ENCODE results near the gene PPIL4. TPM values are rescaled to one million over a fixed set of nuclear protein-coding genes. Genes with fewer than 3 reads are reported as not detected.
"Not testable (repeated sequence)": the region's sequence is repeated elsewhere in the genome, so short reads cannot be mapped to it uniquely, and the experiment has no call there.

Gene PPIL4
- total RNA-seq, 4 donors from 2014 or later, result 17.8 to 28.1 (median 24.0) TPM

DNA sequence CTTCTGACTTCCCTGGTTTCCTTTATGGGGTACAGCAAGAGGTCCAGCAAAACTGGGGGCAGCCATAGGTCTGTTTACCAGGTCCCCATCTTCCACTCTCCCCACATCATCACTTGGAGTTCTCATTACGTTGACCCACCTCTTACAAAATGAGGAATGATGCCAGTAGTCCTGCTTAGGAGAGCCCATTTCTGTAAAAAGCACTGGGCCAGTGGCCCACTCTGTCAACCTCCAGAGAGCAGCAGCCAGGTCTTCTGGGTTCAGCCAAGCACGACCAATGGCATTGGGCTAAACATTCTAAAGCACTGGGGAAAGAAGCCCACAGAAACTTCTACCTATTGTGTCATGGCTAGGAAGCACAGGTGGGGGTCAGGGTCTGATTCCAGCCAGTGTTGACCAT lies 74.9 kb downstream of the PPIL4 start:
- TF ChIP-seq POLR2A (IDR thresholded peaks at IDR 0.05), result no peak
- TF ChIP-seq, protein P1, sequence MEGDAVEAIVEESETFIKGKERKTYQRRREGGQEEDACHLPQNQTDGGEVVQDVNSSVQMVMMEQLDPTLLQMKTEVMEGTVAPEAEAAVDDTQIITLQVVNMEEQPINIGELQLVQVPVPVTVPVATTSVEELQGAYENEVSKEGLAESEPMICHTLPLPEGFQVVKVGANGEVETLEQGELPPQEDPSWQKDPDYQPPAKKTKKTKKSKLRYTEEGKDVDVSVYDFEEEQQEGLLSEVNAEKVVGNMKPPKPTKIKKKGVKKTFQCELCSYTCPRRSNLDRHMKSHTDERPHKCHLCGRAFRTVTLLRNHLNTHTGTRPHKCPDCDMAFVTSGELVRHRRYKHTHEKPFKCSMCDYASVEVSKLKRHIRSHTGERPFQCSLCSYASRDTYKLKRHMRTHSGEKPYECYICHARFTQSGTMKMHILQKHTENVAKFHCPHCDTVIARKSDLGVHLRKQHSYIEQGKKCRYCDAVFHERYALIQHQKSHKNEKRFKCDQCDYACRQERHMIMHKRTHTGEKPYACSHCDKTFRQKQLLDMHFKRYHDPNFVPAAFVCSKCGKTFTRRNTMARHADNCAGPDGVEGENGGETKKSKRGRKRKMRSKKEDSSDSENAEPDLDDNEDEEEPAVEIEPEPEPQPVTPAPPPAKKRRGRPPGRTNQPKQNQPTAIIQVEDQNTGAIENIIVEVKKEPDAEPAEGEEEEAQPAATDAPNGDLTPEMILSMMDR (IDR thresholded peaks at IDR 0.05), result no peak
- 91 to 98% methylated on average over 2 of the region's 2 CpGs for WGBS, 2 donors
- no peak overlapping the region for H3K4me3 ChIP-seq (ENCODE audit: low read depth, poor library complexity, severe bottlenecking)
- no peak for DNase-seq (ENCODE audit: low spot score in 2 of 2)
- intact Hi-C loops (cut with DNase I; ENCODE audit: low total_unique reads), result no loop called here

DNA sequence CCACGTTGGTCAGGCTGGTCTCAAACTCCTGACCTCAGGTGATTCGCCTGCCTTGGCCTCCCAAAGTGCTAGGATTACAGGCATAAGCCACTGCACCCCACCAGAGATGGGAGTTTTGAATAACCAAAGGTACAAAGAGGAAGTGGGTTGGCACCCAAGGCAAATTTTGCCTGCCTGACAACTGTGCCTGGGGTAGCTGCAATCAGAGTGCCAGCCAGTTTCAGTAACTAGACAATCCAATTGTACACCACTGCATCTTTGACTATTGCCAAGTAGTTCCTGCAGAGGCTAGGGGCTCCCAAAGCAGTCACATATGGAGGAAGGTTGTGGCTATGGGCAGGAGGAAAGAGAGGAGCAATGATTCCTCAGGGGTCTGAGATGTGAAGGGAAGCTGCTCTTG lies 77.7 kb downstream of the PPIL4 start:
- no peak overlapping the region for H3K4me3 ChIP-seq (ENCODE audit: low read depth, poor library complexity, severe bottlenecking)
- WGBS, 2 donors, result 66 to 80% methylated on average over 2 of the region's 2 CpGs
- DNase-seq (ENCODE audit: low spot score in 2 of 2), result no peak
- intact Hi-C loops (cut with DNase I; ENCODE audit: low total_unique reads), result no loop called here
- TF ChIP-seq, protein P1 (IDR thresholded peaks at IDR 0.05), result no peak
- no peak for TF ChIP-seq POLR2A (IDR thresholded peaks at IDR 0.05)

DNA sequence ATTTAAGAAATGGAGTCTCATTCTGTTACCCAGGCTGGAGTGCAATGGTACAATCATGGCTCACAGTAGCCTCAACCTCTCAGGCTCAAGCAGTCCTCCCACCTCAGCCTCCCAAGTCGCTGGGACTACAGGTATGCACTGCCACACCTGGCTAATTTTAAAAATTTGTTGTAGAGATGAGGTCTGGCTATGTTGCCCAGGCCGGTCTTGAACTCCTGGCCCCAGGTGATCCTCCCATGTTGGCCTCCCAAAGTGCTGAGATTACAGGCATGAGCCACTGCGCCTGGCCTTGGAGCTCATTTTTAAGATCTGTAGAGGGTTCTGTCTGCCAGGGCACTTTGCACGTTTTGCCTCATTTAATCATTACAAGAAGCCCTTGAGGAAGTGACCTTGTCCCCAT lies 78.6 kb downstream of the PPIL4 start:
- TF ChIP-seq POLR2A (IDR thresholded peaks at IDR 0.05), result no peak
- TF ChIP-seq, protein P1 (IDR thresholded peaks at IDR 0.05), result no peak
- DNase-seq (ENCODE audit: low spot score in 2 of 2), result no peak
- intact Hi-C loops (cut with DNase I; ENCODE audit: low total_unique reads), result no loop called here
- 80 to 87% methylated on average over 4 of the region's 4 CpGs for WGBS, 2 donors
- H3K4me3 ChIP-seq (ENCODE audit: low read depth, poor library complexity, severe bottlenecking), result no peak overlapping the region

DNA sequence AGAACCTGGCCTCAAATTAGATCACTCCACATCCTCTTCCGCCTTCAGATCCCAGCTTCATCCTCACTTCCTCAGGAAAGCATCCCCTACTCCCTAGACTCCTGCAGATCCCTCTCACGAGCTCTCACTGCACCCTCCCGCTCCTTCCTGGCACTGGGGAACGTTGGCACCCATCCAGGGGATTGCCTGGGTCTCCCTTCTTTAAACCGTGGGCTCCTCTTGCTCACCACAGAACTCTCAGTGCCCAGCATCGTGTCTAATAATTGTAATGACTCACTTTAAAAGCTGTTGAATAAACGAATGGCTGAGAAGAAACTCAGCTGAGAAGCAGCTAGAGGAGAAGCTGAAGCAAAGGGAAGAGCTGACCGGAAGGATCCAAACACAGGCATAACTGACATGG lies 81.4 kb downstream of the PPIL4 start:
- 45 to 46% methylated on average over 8 of the region's 8 CpGs for WGBS, 2 donors
- intact Hi-C loops (cut with DNase I; ENCODE audit: low total_unique reads), result no loop called here
- TF ChIP-seq, protein P1 (IDR thresholded peaks at IDR 0.05), result no peak
- no peak for TF ChIP-seq POLR2A (IDR thresholded peaks at IDR 0.05)
- DNase-seq (ENCODE audit: low spot score in 2 of 2), result no peak
- no peak overlapping the region for H3K4me3 ChIP-seq (ENCODE audit: low read depth, poor library complexity, severe bottlenecking)

DNA sequence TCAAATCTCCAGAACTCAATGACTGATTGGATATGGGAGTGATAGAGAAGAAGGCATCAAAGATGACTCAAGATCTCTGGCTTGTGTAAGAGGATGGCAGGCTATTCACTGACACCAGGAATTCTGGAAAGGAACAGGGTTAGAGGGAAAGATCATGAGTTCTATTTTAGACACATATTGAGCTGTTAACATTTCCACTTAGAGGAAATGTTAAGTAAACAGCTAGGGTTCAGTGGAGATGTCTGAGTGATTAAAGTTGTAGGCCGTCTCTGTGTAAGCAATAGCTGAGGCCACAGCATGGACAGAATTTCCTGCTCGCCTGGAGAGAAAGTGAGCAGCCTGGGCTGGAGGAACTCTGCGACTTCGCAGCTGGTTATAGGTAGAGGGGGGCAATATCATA lies 82.1 kb downstream of the PPIL4 start:
- WGBS, 2 donors, result 62 to 93% methylated on average over 4 of the region's 4 CpGs
- intact Hi-C loops (cut with DNase I; ENCODE audit: low total_unique reads), result no loop called here
- no peak for TF ChIP-seq POLR2A (IDR thresholded peaks at IDR 0.05)
- TF ChIP-seq, protein P1 (IDR thresholded peaks at IDR 0.05), result no peak
- no peak for DNase-seq (ENCODE audit: low spot score in 2 of 2)
- no peak overlapping the region for H3K4me3 ChIP-seq (ENCODE audit: low read depth, poor library complexity, severe bottlenecking)

DNA sequence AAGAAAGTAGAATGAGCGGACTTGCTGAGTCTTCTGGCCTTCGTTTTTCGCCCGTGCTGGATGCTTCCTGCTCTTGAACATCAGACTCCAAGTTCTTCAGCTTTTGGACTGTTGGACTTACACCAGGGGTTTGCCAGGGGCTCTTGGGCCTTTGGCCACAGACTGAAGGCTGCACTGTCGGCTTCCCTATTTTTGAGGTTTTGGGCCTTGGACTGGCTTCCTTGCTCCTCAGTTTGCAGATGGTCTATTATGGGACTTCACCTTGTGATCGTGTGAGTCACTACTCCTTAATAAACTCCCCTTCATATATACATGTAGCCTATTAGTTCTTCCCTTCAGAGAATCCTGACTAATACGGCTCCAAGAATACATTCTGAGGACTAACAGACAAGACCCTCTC lies 83.1 kb downstream of the PPIL4 start:
- DNase-seq (ENCODE audit: low spot score in 2 of 2); intact Hi-C loops (cut with DNase I; ENCODE audit: low total_unique reads); H3K4me3 ChIP-seq (ENCODE audit: low read depth, poor library complexity, severe bottlenecking): not testable (repeated sequence)
- WGBS, 2 donors, result 78 to 79% methylated on average over 7 of the region's 7 CpGs
